Measurements from ENCODE around the gene DYNC1LI1.

GRCh38 chr3:32488474-32489008, 82.1 kb downstream of the DYNC1LI1 start:
- TF ChIP-seq CTCF (conservative IDR thresholded peaks at IDR 0.05; ENCODE audit: low read length) (no peak), EZH2phosphoT487 (IDR thresholded peaks at IDR 0.05; ENCODE audit: borderline replicate concordance, low read depth, low read length) (no peak)
